Left forelimb (tissue), 1 donor: Measurements from ENCODE around the gene GRM1.
"Not testable (repeated sequence)": the region's sequence is repeated elsewhere in the genome, so short reads cannot be mapped to it uniquely, and the experiment has no call there.

ENCODE experiments used
- DNase-seq: peaks from one replicate; pipeline ENCODE4 v3.0.0-alpha.2; 2018; ENCODE audit warnings: low spot score

GRM1 gene

GRCh38 chr6:146191612-146192011 lies 162.8 kb downstream of the GRM1 start:
- no peak for DNase-seq

GRCh38 chr6:146194434-146194833 lies 165.6 kb downstream of the GRM1 start:
- DNase-seq = no peak

- no peak for DNase-seq
These were observed 171.3 kb downstream of the GRM1 start for GRCh38 chr6:146200176-146200575.

GRCh38 chr6:146202570-146202969 lies 173.7 kb downstream of the GRM1 start:
- DNase-seq = no peak

- no peak for DNase-seq
These were observed 181.1 kb downstream of the GRM1 start for GRCh38 chr6:146209942-146210341.

- no peak for DNase-seq
These were observed 181.7 kb downstream of the GRM1 start for GRCh38 chr6:146210406-146211083.

GRCh38 chr6:146211646-146212045 lies 182.8 kb downstream of the GRM1 start:
- no peak for DNase-seq

- no peak for DNase-seq
These were observed 183.9 kb downstream of the GRM1 start for GRCh38 chr6:146212781-146213180.

- no peak for DNase-seq
These were observed 190.2 kb downstream of the GRM1 start for GRCh38 chr6:146219101-146219500.

- no peak for DNase-seq
These were observed 195.6 kb downstream of the GRM1 start for GRCh38 chr6:146224449-146224848.

GRCh38 chr6:146224988-146225387 lies 196.1 kb downstream of the GRM1 start:
- DNase-seq = no peak

- no peak for DNase-seq
These were observed 211.5 kb downstream of the GRM1 start for GRCh38 chr6:146240322-146240721.

- no peak for DNase-seq
These were observed 211.9 kb downstream of the GRM1 start for GRCh38 chr6:146240807-146241206.

- DNase-seq = not testable (repeated sequence)
These were observed 214.8 kb downstream of the GRM1 start for GRCh38 chr6:146243646-146244045.

GRCh38 chr6:146244630-146245143 lies 215.8 kb downstream of the GRM1 start:
- no peak for DNase-seq

GRCh38 chr6:146246028-146246427 lies 217.2 kb downstream of the GRM1 start:
- no peak for DNase-seq

GRCh38 chr6:146253691-146254090 lies 224.8 kb downstream of the GRM1 start:
- DNase-seq = no peak

- DNase-seq = no peak
These were observed 229.3 kb downstream of the GRM1 start for GRCh38 chr6:146258206-146258605.

GRCh38 chr6:146260886-146261285 lies 232.0 kb downstream of the GRM1 start:
- no peak for DNase-seq

GRCh38 chr6:146265056-146265455 lies 236.2 kb downstream of the GRM1 start:
- no peak for DNase-seq

- DNase-seq = no peak
These were observed 238.6 kb downstream of the GRM1 start for GRCh38 chr6:146267447-146267846.

GRCh38 chr6:146267946-146268345 lies 239.1 kb downstream of the GRM1 start:
- DNase-seq = no peak

GRCh38 chr6:146269482-146269881 lies 240.6 kb downstream of the GRM1 start:
- no peak for DNase-seq

GRCh38 chr6:146271163-146271562 lies 242.3 kb downstream of the GRM1 start:
- not testable (repeated sequence) for DNase-seq
